NCI-H1105 treated with DMSO at 0.1 percent for 48 hours (cell line): ENCODE data around the gene TCERG1L.

Experiments used
- DNase-seq: peaks from one replicate; lab custom pipeline; 2025; lab: John Stamatoyannopoulos, UW

The TCERG1L gene

GRCh38 chr10:131207176-131207575 is 104.3 kb downstream of the TCERG1L start:
- DNase-seq, result no peak

- no peak for DNase-seq
Measured at GRCh38 chr10:131206111-131206995, 105.2 kb downstream of the TCERG1L start.

- DNase-seq, result no peak
Measured at GRCh38 chr10:131205556-131205955, 106.0 kb downstream of the TCERG1L start.

- no peak for DNase-seq
Measured at GRCh38 chr10:131204406-131205152, 106.9 kb downstream of the TCERG1L start.

- no peak for DNase-seq
Measured at GRCh38 chr10:131203456-131204357, 107.8 kb downstream of the TCERG1L start.

- DNase-seq, result no peak
Measured at GRCh38 chr10:131202990-131203389, 108.5 kb downstream of the TCERG1L start.

GRCh38 chr10:131201741-131202515 is 109.6 kb downstream of the TCERG1L start:
- DNase-seq, result no peak

GRCh38 chr10:131200856-131201470 is 110.6 kb downstream of the TCERG1L start:
- DNase-seq, result no peak

GRCh38 chr10:131199646-131200045 is 111.9 kb downstream of the TCERG1L start:
- no peak for DNase-seq

- no peak for DNase-seq
Measured at GRCh38 chr10:131198843-131199242, 112.7 kb downstream of the TCERG1L start.

GRCh38 chr10:131198401-131198800 is 113.1 kb downstream of the TCERG1L start:
- no peak for DNase-seq

- no peak for DNase-seq
Measured at GRCh38 chr10:131196176-131196885, 115.2 kb downstream of the TCERG1L start.

- DNase-seq, result no peak
Measured at GRCh38 chr10:131195558-131196159, 115.9 kb downstream of the TCERG1L start.

GRCh38 chr10:131195116-131195515 is 116.4 kb downstream of the TCERG1L start:
- DNase-seq, result no peak

GRCh38 chr10:131193923-131194322 is 117.6 kb downstream of the TCERG1L start:
- no peak for DNase-seq

- DNase-seq, result no peak
Measured at GRCh38 chr10:131188494-131188893, 123.0 kb downstream of the TCERG1L start.

- DNase-seq, result peak; percentile 63
Measured at GRCh38 chr10:131187926-131188325, 123.6 kb downstream of the TCERG1L start.

GRCh38 chr10:131187274-131187673 is 124.2 kb downstream of the TCERG1L start:
- no peak for DNase-seq

- DNase-seq, result no peak
Measured at GRCh38 chr10:131186547-131187253, 124.8 kb downstream of the TCERG1L start.
